ENCODE results near the gene SCD5. TPM values are rescaled to one million over a fixed set of nuclear protein-coding genes. Genes with fewer than 3 reads are reported as not detected.

SCD5 gene
- polyA plus RNA-seq, 1 donor from 2014 or later, result 212 TPM

GRCh38 chr4:82585690-82586435, 212.7 kb downstream of the SCD5 start:
- H4K20me1 ChIP-seq (ENCODE audit: insufficient read depth), result no peaks in the 10 kb centered on the region
- H3K27ac ChIP-seq (ENCODE audit: low read length), result no peak overlapping the region
- no peaks in the 10 kb centered on the region for H3K9me2 ChIP-seq (ENCODE audit: insufficient read depth, low read length)
- H3K9me3 ChIP-seq (ENCODE audit: low read length), result no peaks in the 10 kb centered on the region
- no peaks in the 10 kb centered on the region for H3K27me3 ChIP-seq (ENCODE audit: insufficient read depth, low read depth, low read length)
- H3K79me2 ChIP-seq (replicated peaks; ENCODE audit: insufficient read depth, low read length), result no peaks in the 10 kb centered on the region
- no peak overlapping the region for H3K4me3 ChIP-seq (ENCODE audit: low read length)
- no peak overlapping the region for H3K4me2 ChIP-seq (ENCODE audit: low read length)
- H3F3A ChIP-seq (ENCODE audit: insufficient read depth, low read length, poor library complexity, severe bottlenecking), result no peaks in the 10 kb centered on the region
- H3K36me3 ChIP-seq (ENCODE audit: insufficient read depth, low read length), result no peaks in the 10 kb centered on the region
- no peak overlapping the region for H2AFZ ChIP-seq (ENCODE audit: low read depth, low read length)
- TF ChIP-seq RAD21 (conservative IDR thresholded peaks at IDR 0.05), result no peak
- TF ChIP-seq, protein P1, sequence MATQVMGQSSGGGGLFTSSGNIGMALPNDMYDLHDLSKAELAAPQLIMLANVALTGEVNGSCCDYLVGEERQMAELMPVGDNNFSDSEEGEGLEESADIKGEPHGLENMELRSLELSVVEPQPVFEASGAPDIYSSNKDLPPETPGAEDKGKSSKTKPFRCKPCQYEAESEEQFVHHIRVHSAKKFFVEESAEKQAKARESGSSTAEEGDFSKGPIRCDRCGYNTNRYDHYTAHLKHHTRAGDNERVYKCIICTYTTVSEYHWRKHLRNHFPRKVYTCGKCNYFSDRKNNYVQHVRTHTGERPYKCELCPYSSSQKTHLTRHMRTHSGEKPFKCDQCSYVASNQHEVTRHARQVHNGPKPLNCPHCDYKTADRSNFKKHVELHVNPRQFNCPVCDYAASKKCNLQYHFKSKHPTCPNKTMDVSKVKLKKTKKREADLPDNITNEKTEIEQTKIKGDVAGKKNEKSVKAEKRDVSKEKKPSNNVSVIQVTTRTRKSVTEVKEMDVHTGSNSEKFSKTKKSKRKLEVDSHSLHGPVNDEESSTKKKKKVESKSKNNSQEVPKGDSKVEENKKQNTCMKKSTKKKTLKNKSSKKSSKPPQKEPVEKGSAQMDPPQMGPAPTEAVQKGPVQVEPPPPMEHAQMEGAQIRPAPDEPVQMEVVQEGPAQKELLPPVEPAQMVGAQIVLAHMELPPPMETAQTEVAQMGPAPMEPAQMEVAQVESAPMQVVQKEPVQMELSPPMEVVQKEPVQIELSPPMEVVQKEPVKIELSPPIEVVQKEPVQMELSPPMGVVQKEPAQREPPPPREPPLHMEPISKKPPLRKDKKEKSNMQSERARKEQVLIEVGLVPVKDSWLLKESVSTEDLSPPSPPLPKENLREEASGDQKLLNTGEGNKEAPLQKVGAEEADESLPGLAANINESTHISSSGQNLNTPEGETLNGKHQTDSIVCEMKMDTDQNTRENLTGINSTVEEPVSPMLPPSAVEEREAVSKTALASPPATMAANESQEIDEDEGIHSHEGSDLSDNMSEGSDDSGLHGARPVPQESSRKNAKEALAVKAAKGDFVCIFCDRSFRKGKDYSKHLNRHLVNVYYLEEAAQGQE (IDR thresholded peaks at IDR 0.05; ENCODE audit: borderline replicate concordance), result no peak
- no peak for TF ChIP-seq EZH2 (IDR thresholded peaks at IDR 0.05; ENCODE audit: borderline replicate concordance, insufficient read depth, low read length, poor library complexity, severe bottlenecking)
- no peak for TF ChIP-seq SMC3 (conservative IDR thresholded peaks at IDR 0.05; ENCODE audit: poor library complexity)
- no peak for TF ChIP-seq POLR2AphosphoS5 (IDR thresholded peaks at IDR 0.05)
- TF ChIP-seq CTCF (IDR thresholded peaks at IDR 0.05; ENCODE audit: poor library complexity, severe bottlenecking), result no peak
- TF ChIP-seq TAF1 (IDR thresholded peaks at IDR 0.05; ENCODE audit: low read depth), result no peak
- TF ChIP-seq MXI1 (conservative IDR thresholded peaks at IDR 0.05; ENCODE audit: poor library complexity, severe bottlenecking), result no peak
- TF ChIP-seq EP300 (conservative IDR thresholded peaks at IDR 0.05; ENCODE audit: poor library complexity, severe bottlenecking), result no peak
- no peak overlapping the region for H3K9ac ChIP-seq (ENCODE audit: low read length)

- Histone ChIP-seq H2AFZ (ENCODE audit: low read depth, low read length) (no peak overlapping the region), H3F3A (ENCODE audit: insufficient read depth, low read length, poor library complexity, severe bottlenecking) (no peaks in the 10 kb centered on the region), H3K36me3 (ENCODE audit: insufficient read depth, low read length) (no peaks in the 10 kb centered on the region), H3K9ac (ENCODE audit: low read length) (no peak overlapping the region), H3K27me3 (ENCODE audit: insufficient read depth, low read depth, low read length) (no peaks in the 10 kb centered on the region), H3K79me2 (replicated peaks; ENCODE audit: insufficient read depth, low read length) (no peaks in the 10 kb centered on the region), H3K9me3 (ENCODE audit: low read length) (no peaks in the 10 kb centered on the region), H3K9me2 (ENCODE audit: insufficient read depth, low read length) (no peaks in the 10 kb centered on the region), H3K4me2 (ENCODE audit: low read length) (no peak overlapping the region), H3K27ac (ENCODE audit: low read length) (no peak overlapping the region), H4K20me1 (ENCODE audit: insufficient read depth) (no peaks in the 10 kb centered on the region), H3K4me3 (ENCODE audit: low read length) (no peak overlapping the region)
- TF ChIP-seq MXI1 (conservative IDR thresholded peaks at IDR 0.05; ENCODE audit: poor library complexity, severe bottlenecking) (no peak), CTCF (IDR thresholded peaks at IDR 0.05; ENCODE audit: poor library complexity, severe bottlenecking) (no peak)
Measured at GRCh38 chr4:82584931-82585330, 213.7 kb downstream of the SCD5 start.

All from neural cell (in vitro differentiated cells).